HepG2 (cell line): Measurements from ENCODE around the gene NUP107. TPM values are rescaled to one million over a fixed set of nuclear protein-coding genes. Genes with fewer than 3 reads are reported as not detected.

Experiments
- CC2D1A ChIP-seq: sonication (generic); formaldehyde crosslinking; IDR thresholded peaks from 2 replicates; pipeline ENCODE4 v1.8.1; 2023; ENCODE audit warnings: mild to moderate bottlenecking, missing genetic modification reagents
- CCAR2 ChIP-seq: fragments of 200-400 bp; formaldehyde crosslinking; optimal IDR thresholded peaks from 2 replicates; pipeline ENCODE3; 2018; ENCODE audit warnings: low read depth, mild to moderate bottlenecking, low read length, moderate library complexity
- LBX2 ChIP-seq: sonication (generic); formaldehyde crosslinking; IDR thresholded peaks from 2 replicates; pipeline ENCODE4 v1.5.0; 2020; ENCODE audit warnings: missing genetic modification reagents, mild to moderate bottlenecking, borderline replicate concordance
- PHF5A ChIP-seq: IDR thresholded peaks from one replicate; pipeline ENCODE4 v1.6.1; 2018; ENCODE audit warnings: low read depth, missing genetic modification reagents; ENCODE audit not compliant: unreplicated experiment
- PHF8 ChIP-seq: sonication (generic); formaldehyde crosslinking; IDR thresholded peaks from 2 replicates; pipeline ENCODE4 v1.5.0; 2020; ENCODE audit warnings: missing genetic modification reagents
- RBAK ChIP-seq: sonication (generic); formaldehyde crosslinking; IDR thresholded peaks from 2 replicates; pipeline ENCODE4 v1.5.1; 2020; ENCODE audit warnings: mild to moderate bottlenecking, missing genetic modification reagents
- RERE ChIP-seq: IDR thresholded peaks from 2 replicates; pipeline ENCODE4 v1.6.1; 2016; ENCODE audit warnings: low read depth, missing genetic modification reagents, missing compliant biosample characterization
- RFX1 ChIP-seq: fragments of 450-650 bp; IDR thresholded peaks from 2 replicates; pipeline ENCODE4 v1.6.1; 2017
- RFXANK ChIP-seq: IDR thresholded peaks from 2 replicates; pipeline ENCODE4 v1.6.1; 2016
- SATB2 ChIP-seq: sonication (generic); formaldehyde crosslinking; IDR thresholded peaks from 2 replicates; pipeline ENCODE4 v1.5.0; 2020; ENCODE audit warnings: missing genetic modification reagents
- TBL1XR1 ChIP-seq: fragments of 150-350 bp; IDR thresholded peaks from 2 replicates; pipeline ENCODE4 v1.6.1; 2014; ENCODE audit warnings: borderline replicate concordance, low read length; ENCODE audit not compliant: partially characterized antibody
- THAP7 ChIP-seq: sonication (generic); formaldehyde crosslinking; IDR thresholded peaks from 2 replicates; pipeline ENCODE4 v1.8.1; 2023; ENCODE audit warnings: mild to moderate bottlenecking, missing genetic modification reagents
- ZFX ChIP-seq: sonication (generic); formaldehyde crosslinking; IDR thresholded peaks from 2 replicates; pipeline ENCODE4 v1.4.0; 2020; ENCODE audit warnings: mild to moderate bottlenecking, low read depth, missing genetic modification reagents, moderate library complexity
- ZMYM4 ChIP-seq: sonication (generic); formaldehyde crosslinking; IDR thresholded peaks from 2 replicates; pipeline ENCODE4 v1.8.1; 2023; ENCODE audit warnings: mild to moderate bottlenecking, missing genetic modification reagents
- ZNF121 ChIP-seq: sonication (generic); formaldehyde crosslinking; IDR thresholded peaks from 2 replicates; pipeline ENCODE4 v1.5.0; 2020; ENCODE audit warnings: mild to moderate bottlenecking, missing genetic modification reagents
- ZNF264 ChIP-seq: sonication (generic); formaldehyde crosslinking; IDR thresholded peaks from 2 replicates; pipeline ENCODE4 v1.4.0; 2020; ENCODE audit warnings: missing genetic modification reagents
- ZNF564 ChIP-seq: sonication (generic); formaldehyde crosslinking; IDR thresholded peaks from 2 replicates; pipeline ENCODE4 v1.8.1; 2023; ENCODE audit warnings: mild to moderate bottlenecking, missing genetic modification reagents
- ZNF713 ChIP-seq: sonication (generic); formaldehyde crosslinking; IDR thresholded peaks from 2 replicates; pipeline ENCODE4 v1.4.0; 2020; ENCODE audit warnings: mild to moderate bottlenecking, missing genetic modification reagents
- ZSCAN22 ChIP-seq: sonication (generic); formaldehyde crosslinking; IDR thresholded peaks from 2 replicates; pipeline ENCODE4 v1.4.0; 2020; ENCODE audit warnings: mild to moderate bottlenecking, missing genetic modification reagents
- polyA plus RNA-seq, 8 experiments: library from polyadenylated mRNA; depleted of rRNA in 3 of 8; stranded (reverse) in 7 of 8; unstranded in 1 of 8; fragments of >200 nt; fragmentation: Illumina TruSeq in 4 of 8; extraction: Trizol in 4 of 8; gene quantifications; 2 replicates each; pipeline versions ENCODE4 v1.2.1 to v1.2.3, GENCODE V29; 2011 to 2016; ENCODE audit warnings: low read depth in 4 of 8, missing spikeins in 1 of 8, mixed read lengths in 1 of 8; ENCODE audit not compliant: insufficient read depth in 1 of 8
- total RNA-seq, 5 experiments: library from RNA; depleted of rRNA; stranded (reverse); fragments of >200 nt; fragmentation: Illumina TruSeq; extraction: Trizol; gene quantifications; 2 replicates each; pipeline ENCODE4 v1.2.3, GENCODE V29; 2016; ENCODE audit warnings: low read depth in 1 of 5
- TF ChIP-seq, protein P1 (sequence below): IDR thresholded peaks from 2 replicates; pipeline ENCODE4 v1.6.1; 2012; ENCODE audit warnings: inconsistent platforms
- TF ChIP-seq, protein P2 (sequence below): sonication (generic); formaldehyde crosslinking; IDR thresholded peaks from 2 replicates; pipeline ENCODE4 v1.4.0; 2020; ENCODE audit warnings: mild to moderate bottlenecking, low read depth, missing genetic modification reagents
- TF ChIP-seq, protein P3 (sequence below): sonication (generic); formaldehyde crosslinking; IDR thresholded peaks from 2 replicates; pipeline ENCODE4 v1.8.0; 2022; ENCODE audit warnings: missing genetic modification reagents, mild to moderate bottlenecking, borderline replicate concordance

The NUP107 gene
- total and polyA plus RNA-seq, 2 of the 13 experiments (the other 11 are each of a cell fraction or from before 2014, with no cell fraction given) = 54.7 to 100 TPM

GRCh38 chr12:68789144-68789878, 102.5 kb downstream of the NUP107 start (continued):
- TF ChIP-seq, protein P1, sequence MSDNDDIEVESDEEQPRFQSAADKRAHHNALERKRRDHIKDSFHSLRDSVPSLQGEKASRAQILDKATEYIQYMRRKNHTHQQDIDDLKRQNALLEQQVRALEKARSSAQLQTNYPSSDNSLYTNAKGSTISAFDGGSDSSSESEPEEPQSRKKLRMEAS = peak; percentile 83
- TF ChIP-seq ZNF121 (peak; percentile 46; the same call in 1 of the 2 replicates), PHF5A (CRISPR knock-in tag) (peak; percentile 31), RFX1 (no peak), ZFX (CRISPR knock-in tag) (peak; percentile 75), CC2D1A (CRISPR knock-in tag) (no peak), CCAR2 (no peak), PHF8 (peak; percentile 39; the same call in 1 of the 2 replicates), SATB2 (CRISPR knock-in tag) (peak; percentile 47; the same call in 1 of the 2 replicates), RBAK (no peak), ZSCAN22 (CRISPR knock-in tag) (no peak), TBL1XR1 (no peak), ZNF564 (CRISPR knock-in tag) (no peak), RERE (CRISPR knock-in tag) (0 out of 2 replicates have a peak, but pooled peaks have one; percentile 25), RFXANK (no peak), ZNF713 (no peak), ZNF264 (CRISPR knock-in tag) (no peak), THAP7 (CRISPR knock-in tag) (no peak), LBX2 (no peak), ZMYM4 (CRISPR knock-in tag) (peak; percentile 28; the same call in 1 of the 2 replicates)
- TF ChIP-seq, protein P2, sequence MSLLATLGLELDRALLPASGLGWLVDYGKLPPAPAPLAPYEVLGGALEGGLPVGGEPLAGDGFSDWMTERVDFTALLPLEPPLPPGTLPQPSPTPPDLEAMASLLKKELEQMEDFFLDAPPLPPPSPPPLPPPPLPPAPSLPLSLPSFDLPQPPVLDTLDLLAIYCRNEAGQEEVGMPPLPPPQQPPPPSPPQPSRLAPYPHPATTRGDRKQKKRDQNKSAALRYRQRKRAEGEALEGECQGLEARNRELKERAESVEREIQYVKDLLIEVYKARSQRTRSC (CRISPR knock-in tag) = no peak
- TF ChIP-seq, protein P3, sequence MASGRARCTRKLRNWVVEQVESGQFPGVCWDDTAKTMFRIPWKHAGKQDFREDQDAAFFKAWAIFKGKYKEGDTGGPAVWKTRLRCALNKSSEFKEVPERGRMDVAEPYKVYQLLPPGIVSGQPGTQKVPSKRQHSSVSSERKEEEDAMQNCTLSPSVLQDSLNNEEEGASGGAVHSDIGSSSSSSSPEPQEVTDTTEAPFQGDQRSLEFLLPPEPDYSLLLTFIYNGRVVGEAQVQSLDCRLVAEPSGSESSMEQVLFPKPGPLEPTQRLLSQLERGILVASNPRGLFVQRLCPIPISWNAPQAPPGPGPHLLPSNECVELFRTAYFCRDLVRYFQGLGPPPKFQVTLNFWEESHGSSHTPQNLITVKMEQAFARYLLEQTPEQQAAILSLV = no peak
